HG03521 (cell line): ENCODE measurements around the gene PLA2G6.
"Not testable (repeated sequence)": the region's sequence is repeated elsewhere in the genome, so short reads cannot be mapped to it uniquely, and the experiment has no call there.

Experiments used
- ATAC-seq: cut with Tn5 transposase; IDR thresholded peaks from one replicate; pipeline ENCODE4 v1.9.1; 2021; ENCODE audit warnings: mild to moderate bottlenecking, moderate library complexity; ENCODE audit not compliant: unreplicated experiment

The PLA2G6 gene

GRCh38 chr22:38191731-38192474 lies 10.3 kb upstream of the PLA2G6 start:
- no peak for ATAC-seq

- no peak for ATAC-seq
Measured at GRCh38 chr22:38191055-38191454, 9.4 kb upstream of the PLA2G6 start.

GRCh38 chr22:38190581-38190980 lies 9.0 kb upstream of the PLA2G6 start:
- no peak for ATAC-seq

- ATAC-seq = no peak
Measured at GRCh38 chr22:38189104-38189503, 7.5 kb upstream of the PLA2G6 start.

- no peak for ATAC-seq
Measured at GRCh38 chr22:38187413-38188212, 6.0 kb upstream of the PLA2G6 start.

- ATAC-seq = no peak
Measured at GRCh38 chr22:38186429-38186828, 4.8 kb upstream of the PLA2G6 start.

GRCh38 chr22:38184788-38185187 lies 3.2 kb upstream of the PLA2G6 start:
- ATAC-seq = no peak

- no peak for ATAC-seq
Measured at GRCh38 chr22:38180841-38181452, 683 bp downstream of the PLA2G6 start.

GRCh38 chr22:38178605-38178937 lies 3.1 kb downstream of the PLA2G6 start:
- ATAC-seq = not testable (repeated sequence)

- ATAC-seq = no peak
Measured at GRCh38 chr22:38177926-38178604, 3.6 kb downstream of the PLA2G6 start.

GRCh38 chr22:38177571-38177925 lies 4.1 kb downstream of the PLA2G6 start:
- ATAC-seq = not testable (repeated sequence)

GRCh38 chr22:38177044-38177443 lies 4.6 kb downstream of the PLA2G6 start:
- no peak for ATAC-seq

GRCh38 chr22:38176170-38176741 lies 5.4 kb downstream of the PLA2G6 start:
- ATAC-seq = no peak

- no peak for ATAC-seq
Measured at GRCh38 chr22:38175206-38176118, 6.2 kb downstream of the PLA2G6 start.

- ATAC-seq = no peak
Measured at GRCh38 chr22:38174626-38175025, 7.0 kb downstream of the PLA2G6 start.

GRCh38 chr22:38173641-38173906 lies 8.1 kb downstream of the PLA2G6 start:
- no peak for ATAC-seq

- ATAC-seq = no peak
Measured at GRCh38 chr22:38172832-38173640, 8.6 kb downstream of the PLA2G6 start.

- ATAC-seq = no peak
Measured at GRCh38 chr22:38171927-38172831, 9.5 kb downstream of the PLA2G6 start.
